ENCODE results near the gene DNAJC24.
"Not testable (repeated sequence)": the region's sequence is repeated elsewhere in the genome, so short reads cannot be mapped to it uniquely, and the experiment has no call there.

DNAJC24 gene

DNA sequence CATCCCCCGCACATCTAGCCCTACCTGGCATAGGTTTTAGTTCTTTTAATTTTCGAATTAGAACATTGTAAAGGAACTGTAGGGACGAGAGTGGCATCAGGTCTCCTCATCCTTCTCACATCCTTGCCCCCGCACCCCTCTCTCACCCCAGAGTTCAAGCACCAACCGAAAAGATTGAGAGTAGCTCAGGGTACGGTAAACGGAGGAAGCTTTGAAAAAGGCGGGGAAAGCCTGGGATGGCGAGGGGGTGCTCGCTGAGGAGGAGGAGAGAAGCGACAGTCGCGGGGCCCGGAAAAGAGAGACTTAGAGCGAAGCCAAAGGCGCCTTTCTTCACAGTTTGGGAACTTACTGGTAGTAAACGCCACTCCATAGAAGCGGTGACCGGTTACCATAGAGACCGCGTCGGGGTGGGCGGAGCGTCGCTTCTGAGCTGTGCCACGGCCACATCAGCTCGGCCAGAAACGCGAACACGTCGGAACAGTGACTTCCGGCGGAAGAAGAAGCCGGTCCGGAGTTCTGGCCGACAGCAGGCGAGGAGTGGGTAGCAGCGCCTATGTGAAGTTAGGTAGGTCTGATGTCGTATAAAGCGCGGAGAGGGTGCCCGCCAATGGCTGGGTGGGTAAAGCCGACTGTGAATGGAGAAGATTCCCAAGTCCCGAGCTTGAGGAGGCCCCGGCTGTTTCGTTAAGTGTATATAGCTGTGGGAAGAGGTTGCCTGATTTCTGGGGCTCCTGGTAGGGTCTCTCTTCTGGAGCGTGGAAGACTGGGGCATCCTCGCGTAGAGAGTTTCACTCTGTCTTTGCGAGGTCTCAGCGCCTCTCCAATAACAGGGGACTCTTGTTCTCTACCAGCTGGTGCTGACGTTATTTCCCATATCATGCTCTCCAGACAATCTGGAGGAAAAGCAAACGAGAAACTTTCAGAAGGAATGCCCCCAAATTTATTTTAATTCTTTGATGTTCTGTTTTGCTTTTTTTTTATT is at the start of gene DNAJC24, which contains the start of gene DCDC1:
Gene DNAJC24, plus strand, starts transcription at position 513 of the 982 bp plus-strand sequence. CDS start 889 bp downstream, outside the sequence.
Gene DCDC1, minus strand, starts transcription at position 392 of the 982 bp plus-strand sequence. CDS start 41,459 bp downstream, outside the sequence.
- peak; percentile 95 for DNase-seq (ENCODE audit: low spot score)

- not testable (repeated sequence) for DNase-seq (ENCODE audit: low spot score)
These were observed 48.2 kb upstream of the DNAJC24 start for GRCh38 chr11:31321494-31321893.

DNA sequence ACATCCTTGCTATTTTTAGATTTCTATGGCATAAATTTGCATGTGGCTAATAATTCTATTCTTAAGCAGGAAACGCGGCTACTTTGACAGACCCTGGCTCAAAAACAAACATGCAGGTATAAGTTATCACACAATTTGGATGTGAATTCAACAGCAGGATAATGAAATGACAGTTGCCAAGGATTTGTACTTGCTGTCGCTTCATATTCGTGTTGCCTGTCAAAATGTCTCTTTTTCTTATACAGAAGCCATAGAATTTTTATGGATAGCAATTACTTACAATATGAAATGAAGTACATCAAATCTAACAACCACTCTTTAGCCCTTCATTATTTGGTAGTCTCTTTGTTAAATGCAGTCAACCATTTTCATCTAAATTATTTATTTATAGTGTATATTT is 46.5 kb upstream of the DNAJC24 start:
- no peak for DNase-seq (ENCODE audit: low spot score)

DNA sequence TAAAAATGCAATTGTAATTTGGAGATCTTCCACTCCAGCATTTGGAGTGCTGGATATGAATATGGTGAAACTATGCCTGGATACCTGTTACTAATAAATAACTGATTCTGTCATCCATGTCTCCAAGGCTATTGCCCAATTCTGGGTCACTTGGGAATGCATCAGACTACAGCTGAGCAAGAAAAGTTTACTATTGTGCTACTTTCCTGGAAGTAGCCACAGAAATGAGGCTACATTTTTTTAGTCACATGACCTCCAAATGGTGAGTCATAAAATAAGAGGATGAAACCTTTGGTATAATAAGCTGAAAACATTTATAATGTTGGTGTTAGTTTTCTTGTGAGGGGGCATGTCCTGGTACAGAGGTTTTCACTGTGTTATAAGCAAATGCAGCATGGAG is 44.5 kb upstream of the DNAJC24 start:
- DNase-seq (ENCODE audit: low spot score): no peak

DNA sequence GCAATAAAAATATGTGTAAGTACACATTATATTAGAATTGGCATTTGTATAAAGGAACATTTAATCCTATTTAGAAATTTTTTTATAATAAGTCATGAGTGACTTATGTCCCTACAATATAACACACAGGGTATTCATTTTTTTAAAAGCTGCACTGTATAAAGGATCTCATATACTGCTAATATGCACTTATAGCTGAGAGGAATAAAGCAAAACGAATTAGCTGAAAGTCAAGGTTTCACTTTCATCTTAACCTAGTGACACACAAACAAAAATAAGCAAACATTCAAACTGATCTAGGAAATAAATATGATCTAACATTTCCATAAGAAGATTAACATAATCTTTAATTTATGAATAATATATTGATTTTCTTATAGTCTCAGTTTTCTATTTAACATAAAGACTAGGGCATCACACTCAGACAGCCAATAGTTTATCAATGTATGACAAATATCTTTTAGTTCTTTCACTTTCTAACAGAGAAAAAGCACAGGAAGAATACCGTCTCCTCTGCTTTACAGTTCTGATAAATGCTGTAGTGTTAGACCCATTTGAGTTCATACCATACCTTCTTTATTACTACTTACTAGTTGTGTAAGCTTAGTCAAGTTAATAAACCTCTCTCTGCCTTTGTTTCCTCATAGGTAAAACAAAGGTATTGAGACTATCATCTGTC is 43.1 kb upstream of the DNAJC24 start:
- no peak for DNase-seq (ENCODE audit: low spot score)

- DNase-seq (ENCODE audit: low spot score): no peak
These were observed 42.2 kb upstream of the DNAJC24 start for GRCh38 chr11:31327417-31327816.

DNA sequence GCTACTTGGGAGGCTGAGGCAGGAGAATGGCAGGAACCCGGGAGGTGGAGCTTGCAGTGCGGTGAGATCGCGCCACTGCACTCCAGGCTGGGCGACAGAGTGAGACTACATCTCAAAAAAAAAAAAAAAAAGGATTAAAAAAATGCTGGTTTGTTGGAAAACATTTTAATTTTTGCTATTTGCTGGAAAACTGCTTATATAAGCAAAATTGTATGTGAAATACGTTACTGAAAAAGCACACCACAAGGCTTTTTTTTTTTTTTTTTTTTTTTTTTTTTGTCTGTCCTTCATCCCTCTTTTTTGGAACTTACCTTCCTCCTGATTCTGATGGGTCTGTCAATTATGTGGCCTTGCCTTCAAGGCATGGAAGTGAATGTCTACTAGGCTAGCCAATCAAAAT is 41.0 kb upstream of the DNAJC24 start:
- DNase-seq (ENCODE audit: low spot score): no peak

DNA sequence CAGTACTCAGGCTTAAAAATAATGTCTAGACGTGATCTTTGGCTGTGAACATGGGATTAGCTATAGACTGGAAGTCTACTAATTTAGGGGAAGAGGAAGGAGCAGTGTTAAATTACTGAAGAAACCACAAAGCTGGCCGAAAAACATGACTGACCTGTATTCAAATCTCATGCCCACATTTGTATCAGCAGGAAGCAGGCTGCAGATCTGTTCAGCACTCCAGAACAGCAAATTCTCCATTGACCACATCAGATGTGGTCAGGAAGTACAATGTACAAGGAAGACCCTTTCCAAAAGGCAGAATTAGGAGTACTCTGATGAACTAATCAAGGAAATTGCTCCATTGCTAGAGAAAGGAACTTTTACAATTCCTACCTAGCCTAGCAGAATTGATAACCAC is 31.9 kb upstream of the DNAJC24 start:
- DNase-seq (ENCODE audit: low spot score): no peak

- DNase-seq (ENCODE audit: low spot score): no peak
These were observed 28.6 kb upstream of the DNAJC24 start for GRCh38 chr11:31340903-31341572.

GRCh38 chr11:31351168-31351567 is 18.5 kb upstream of the DNAJC24 start:
- no peak for DNase-seq (ENCODE audit: low spot score)

DNA sequence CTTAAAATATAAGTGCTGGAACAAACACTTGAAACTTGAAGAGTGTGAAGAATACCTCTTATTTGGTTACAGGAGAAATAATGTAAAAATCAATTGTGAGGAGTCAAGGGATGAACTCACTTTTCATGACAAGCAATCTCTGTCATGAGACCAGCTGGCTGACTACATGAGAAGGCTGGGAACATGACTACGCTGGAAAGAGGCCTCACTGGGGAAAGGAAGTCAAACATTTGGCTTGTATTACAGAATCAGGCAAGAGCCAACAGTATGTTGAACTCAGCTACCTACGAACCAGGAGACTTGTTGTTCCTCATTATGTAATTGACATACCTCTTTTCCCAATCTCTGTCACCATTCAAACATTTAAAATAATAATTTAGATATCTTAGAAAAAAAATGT is 14.5 kb upstream of the DNAJC24 start:
- no peak for DNase-seq (ENCODE audit: low spot score)

GRCh38 chr11:31355817-31356216 is 13.8 kb upstream of the DNAJC24 start:
- no peak for DNase-seq (ENCODE audit: low spot score)

- DNase-seq (ENCODE audit: low spot score): no peak
These were observed 7.9 kb upstream of the DNAJC24 start for GRCh38 chr11:31361743-31362142.

DNA sequence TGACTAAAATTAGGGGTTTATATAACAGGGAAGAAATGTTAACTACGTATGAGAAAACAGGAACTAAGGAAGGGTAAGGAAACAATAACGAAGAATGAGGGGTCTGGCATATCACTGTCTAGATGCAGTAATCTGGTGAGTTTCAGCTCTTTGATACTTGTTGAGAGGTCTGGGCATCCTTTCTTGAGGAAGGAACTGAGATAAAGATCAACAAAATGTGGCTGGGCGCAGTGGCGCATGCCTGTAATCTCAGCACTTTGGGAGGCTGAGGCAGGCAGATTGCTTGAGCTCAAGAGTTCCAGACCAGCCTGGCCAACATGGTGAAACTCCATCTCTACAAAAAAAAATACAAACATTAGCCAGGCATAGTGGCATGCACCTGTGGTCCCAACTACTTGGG is 2.9 kb upstream of the DNAJC24 start:
- no peak for DNase-seq (ENCODE audit: low spot score)

GRCh38 chr11:31375879-31376278 is 6.2 kb downstream of the DNAJC24 start:
- DNase-seq (ENCODE audit: low spot score): no peak

DNA sequence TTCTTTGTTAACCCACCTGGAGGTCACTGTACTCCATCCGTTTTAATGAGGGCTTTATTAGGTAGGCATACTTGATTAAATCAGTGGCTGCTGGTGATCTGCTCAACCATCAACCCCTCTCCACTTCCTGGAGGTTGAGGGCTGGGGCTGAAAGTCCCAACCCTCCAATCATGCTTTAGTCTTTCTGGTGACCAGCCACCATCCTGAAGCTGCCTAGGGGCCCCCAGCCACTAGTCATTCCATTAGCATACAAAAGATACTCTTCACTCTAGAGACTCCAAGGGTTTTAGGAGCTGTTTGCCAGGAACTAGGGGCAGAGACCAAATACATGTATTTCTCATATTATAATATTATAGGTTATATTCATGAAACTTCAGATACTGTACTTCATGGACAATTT is 13.5 kb downstream of the DNAJC24 start:
- no peak for DNase-seq (ENCODE audit: low spot score)

DNA sequence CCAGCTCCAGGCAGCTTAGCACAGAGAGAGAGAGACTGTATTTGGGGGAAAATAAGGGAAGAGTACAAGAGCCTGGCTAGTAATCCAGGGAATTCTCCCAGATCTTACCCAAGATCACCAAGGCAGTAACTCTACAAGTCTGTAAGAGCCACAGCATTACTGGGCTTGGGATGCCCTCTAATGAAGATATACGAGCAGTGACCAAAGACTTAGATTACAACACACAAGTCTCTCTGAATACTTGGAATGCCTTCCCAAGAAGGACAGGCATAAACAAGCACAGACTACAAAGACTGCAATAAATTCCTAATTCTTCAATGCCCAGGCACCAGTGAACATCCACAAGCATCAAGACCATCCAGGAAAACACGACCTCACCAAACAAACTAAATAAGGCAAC is 17.7 kb downstream of the DNAJC24 start:
- DNase-seq (ENCODE audit: low spot score): no peak

DNA sequence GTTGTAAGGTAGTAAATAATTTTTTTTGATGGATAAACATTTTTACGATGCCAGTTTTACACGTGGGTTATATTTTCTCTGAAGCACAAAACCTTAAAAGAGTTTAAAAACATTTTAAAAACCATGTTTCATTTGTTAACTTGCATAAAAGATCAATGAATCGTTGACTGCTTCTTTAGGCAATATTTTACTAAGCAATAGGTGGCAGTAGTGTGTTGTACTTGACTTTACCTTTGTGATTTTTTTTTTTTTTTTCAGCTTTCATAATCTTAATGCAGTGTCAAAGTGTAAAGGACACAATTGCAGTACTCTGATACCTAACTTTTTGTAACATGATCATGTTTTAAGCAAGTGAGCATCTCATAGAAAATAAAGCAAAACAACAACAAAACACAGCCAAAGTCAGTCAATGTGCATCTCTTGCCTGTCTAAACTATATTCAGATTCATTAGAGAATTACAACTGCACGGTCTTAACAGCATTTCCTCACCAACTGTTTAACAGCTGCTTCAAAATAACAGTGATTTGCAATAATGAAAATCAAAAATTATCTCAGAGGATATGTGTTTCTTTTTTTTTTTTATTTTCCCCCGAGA is 27.7 kb downstream of the DNAJC24 start:
- DNase-seq (ENCODE audit: low spot score): no peak

- no peak for DNase-seq (ENCODE audit: low spot score)
These were observed 35.0 kb downstream of the DNAJC24 start for GRCh38 chr11:31404614-31405013.

- DNase-seq (ENCODE audit: low spot score): no peak
These were observed 38.5 kb downstream of the DNAJC24 start for GRCh38 chr11:31408201-31408600.

DNA sequence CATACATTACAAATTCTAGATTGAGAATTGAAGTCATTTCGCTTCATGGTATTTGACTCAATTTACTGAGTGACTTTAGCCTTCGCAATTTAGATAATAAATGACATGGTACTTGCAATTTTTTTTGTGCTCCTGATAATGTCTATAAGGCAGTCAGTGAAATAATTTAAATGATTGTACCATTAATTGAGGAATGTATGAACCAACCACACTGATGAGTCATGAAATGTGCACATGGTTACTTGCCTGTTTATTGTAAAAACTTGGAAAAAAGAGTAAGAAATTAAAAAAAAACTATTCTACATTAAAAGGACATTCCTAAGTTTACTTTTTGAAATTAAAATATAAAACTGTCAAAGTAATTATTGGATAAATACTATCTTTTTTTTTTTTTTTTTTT is 43.3 kb downstream of the DNAJC24 start:
- DNase-seq (ENCODE audit: low spot score): no peak

DNA sequence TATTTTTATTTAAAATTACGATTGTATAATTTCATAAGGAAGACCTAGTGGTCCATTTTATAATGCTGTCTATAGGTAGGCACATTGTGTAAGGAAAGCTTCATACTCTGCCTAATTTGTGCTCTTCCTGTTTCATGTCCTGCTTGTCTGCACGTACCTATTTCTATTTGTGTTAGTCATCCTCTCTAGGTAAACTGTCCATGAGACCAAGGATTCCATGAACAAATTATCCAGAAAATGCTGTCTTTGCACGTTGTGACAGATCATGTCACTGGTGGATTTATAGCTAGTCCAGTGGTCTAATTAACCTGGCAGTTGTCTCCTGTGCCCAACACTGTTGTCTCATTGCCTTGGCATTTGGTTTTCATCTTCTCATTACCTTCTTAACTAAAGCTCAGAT is 44.7 kb downstream of the DNAJC24 start:
- DNase-seq (ENCODE audit: low spot score): no peak

Data from ecto neural progenitor cell (in vitro differentiated cells).